Pancreas (tissue), 10 donors: ENCODE data around the gene FAM89A. TPM values are rescaled to one million over a fixed set of nuclear protein-coding genes. Genes with fewer than 3 reads are reported as not detected.

Experiments used
- ATAC-seq, 4 donors: fragments of 200-7000 bp; cut with Tn5 transposase; one replicate each; pipeline versions ENCODE4 v1.8.0 to v1.9.1; 2020; ENCODE audit warnings: mild to moderate bottlenecking in 4 of 4, moderate library complexity in 4 of 4
- DNase-seq, 6 donors: peaks; one replicate each; pipeline ENCODE4 v3.0.0-alpha.2; 2020
- FAIRE-seq: peaks from 2 replicates; lab custom pipeline; 2012; peaks lifted over from hg19 to GRCh38; lab: Jason Lieb, UNC
- H3K27ac ChIP-seq, 4 donors: fragments of 200-600 bp; sonication (generic); 1 replicate in 3 of 4; 2 replicates in 1 of 4; pipeline versions ENCODE4 v1.5.0 to v1.8.0; 2020
- H3K27me3 ChIP-seq, 4 donors: fragments of 200-600 bp; one replicate each; pipeline ENCODE4 v1.8.0; 2021
- H3K36me3 ChIP-seq, 3 donors: fragments of 200-600 bp; sonication (generic) in 1 of 3; one replicate each; pipeline versions ENCODE4 v1.5.0 to v1.8.0; 2020 to 2021
- H3K4me1 ChIP-seq, 3 donors: fragments of 200-600 bp; one replicate each; pipeline ENCODE4 v1.8.0; 2021
- H3K4me3 ChIP-seq, 4 donors: fragments of 200-600 bp; sonication (generic) in 2 of 4; one replicate each; pipeline versions ENCODE4 v1.5.0 to v1.8.0; 2020 to 2021
- H3K9me3 ChIP-seq, 4 donors: fragments of 200-600 bp; one replicate each; pipeline ENCODE4 v1.8.0; 2021
- CTCF ChIP-seq, 4 donors: fragments of 200-600 bp; sonication (generic) in 3 of 4; IDR thresholded peaks; one replicate each; pipeline versions ENCODE4 v1.5.0 to v1.8.0; 2021; ENCODE audit warnings: antibody characterized with exemption in 4 of 4
- WGBS, 2 donors: extraction: QIAGEN DNeasy Blood & Tissue Kit; methylation state at CpG; one replicate each; pipeline ENCODE4 v1.1.7; 2013; 5-methylcytosine and 5-hydroxymethylcytosine counted together
- intact Hi-C, 3 donors: fragments of 100-400 bp; cut with DNase I; formaldehyde crosslinking; loops; one replicate each; pipeline versions ENCODE4 v1.11.1 to v1.14.2; 2022
- polyA plus RNA-seq, 2 donors: library from polyadenylated mRNA; stranded (reverse); fragments of 200-250 nt; gene quantifications; one replicate each; pipeline ENCODE4 v1.2.3, GENCODE V29; 2013
- total RNA-seq, 6 donors: library from RNA; stranded (reverse); fragmentation: NEBNext Ultra II Directional in 4 of 6; extraction: Animal tissue kit (Norgen Biotek cat#: 25700) in 4 of 6; gene quantifications; one replicate each; pipeline versions ENCODE4 v1.2.1 to v1.2.4, GENCODE V29; 2021 to 2023
- donor health status: healthy with polysubstance abuse.
- donor health status: DM: no; HTN: no; CAD: no; lungs with moderate emphysema.
- donor health status: DM: no; HTN: no; CAD: no.
- donor health status: control.
- donor health status: control.
- donor health status: Bipolar disorder and iron deficiency.
- donor health status: DM: yes; HTN: yes; CAD: no.
- donor health status: DM: no; HTN: no; CAD: no.
- donor health status: DM: no; HTN: no; CAD: no.
- donor health status: DM: yes; HTN: yes; CAD: no.

FAM89A gene
- total and polyA plus RNA-seq, 8 donors: 3.5 to 10.2 (median 7.4) TPM

GRCh38 chr1:231045286-231045685 is 5.2 kb upstream of the FAM89A start:
- intact Hi-C loops: no loop called here
- DNase-seq (no peak), ATAC-seq (no peak), FAIRE-seq (no peak)
- Histone ChIP-seq H3K36me3 (no peaks in the 10 kb centered on the region), H3K9me3 (no peaks in the 10 kb centered on the region), H3K4me1 (no peaks in the 10 kb centered on the region), H3K4me3 (no peak overlapping the region), H3K27ac (no peak overlapping the region), H3K27me3 (no peaks in the 10 kb centered on the region)
- TF ChIP-seq CTCF (IDR thresholded peaks at IDR 0.05): no peak

GRCh38 chr1:231044588-231044987 is 4.5 kb upstream of the FAM89A start:
- no peak for FAIRE-seq
- Histone ChIP-seq H3K27me3 (no peaks in the 10 kb centered on the region), H3K4me1 (no peaks in the 10 kb centered on the region), H3K9me3 (no peaks in the 10 kb centered on the region), H3K27ac (no peak overlapping the region), H3K36me3 (no peaks in the 10 kb centered on the region), H3K4me3 (no peak overlapping the region)
- no peak for DNase-seq
- intact Hi-C loops: no loop called here
- ATAC-seq: no peak
- WGBS, 2 donors: 94 to 97% methylated on average over 1 of the region's 1 CpG
- no peak for TF ChIP-seq CTCF (IDR thresholded peaks at IDR 0.05)

- intact Hi-C loops: no loop called here
- no peak for ATAC-seq
- DNase-seq: no peak
- no peak for FAIRE-seq
- Histone ChIP-seq H3K27me3 (no peaks in the 10 kb centered on the region), H3K27ac (no peak overlapping the region), H3K4me3 (no peak overlapping the region), H3K36me3 (no peaks in the 10 kb centered on the region), H3K9me3 (no peaks in the 10 kb centered on the region), H3K4me1 (peaks cover 0 to 9% (median 0%) of the 10 kb centered on the region in 3 donors)
- TF ChIP-seq CTCF (IDR thresholded peaks at IDR 0.05): no peak
- WGBS, 2 donors: 79 to 85% methylated on average over 9 of the region's 9 CpGs
Observed at GRCh38 chr1:231041719-231042261, 1.7 kb upstream of the FAM89A start.

GRCh38 chr1:231040800-231041718 is 1.0 kb upstream of the FAM89A start:
- FAIRE-seq (no peak), ATAC-seq (peak; percentile 14 to 57 (median 42)), DNase-seq (peak; percentile 30 to 82 (median 44))
- Histone ChIP-seq H3K36me3 (no peaks in the 10 kb centered on the region), H3K27ac (peak overlapping the region in 1 of 4 donors; percentile 40), H3K4me3 (peak overlapping the region in 2 of 4 donors; percentile 84 to 85), H3K9me3 (no peaks in the 10 kb centered on the region), H3K27me3 (no peaks in the 10 kb centered on the region), H3K4me1 (peaks cover 0 to 9% (median 0%) of the 10 kb centered on the region in 3 donors)
- TF ChIP-seq CTCF (IDR thresholded peaks at IDR 0.05): no peak
- intact Hi-C loops: no loop called here
- WGBS, 2 donors: 15 to 21% methylated on average over 34 to 37 of the region's 37 CpGs
